ENCODE measurements around the gene SOX6.
A peak's percentile ranks its signal among the peaks of the same experiment; 100 is the strongest.

Gene SOX6

DNA sequence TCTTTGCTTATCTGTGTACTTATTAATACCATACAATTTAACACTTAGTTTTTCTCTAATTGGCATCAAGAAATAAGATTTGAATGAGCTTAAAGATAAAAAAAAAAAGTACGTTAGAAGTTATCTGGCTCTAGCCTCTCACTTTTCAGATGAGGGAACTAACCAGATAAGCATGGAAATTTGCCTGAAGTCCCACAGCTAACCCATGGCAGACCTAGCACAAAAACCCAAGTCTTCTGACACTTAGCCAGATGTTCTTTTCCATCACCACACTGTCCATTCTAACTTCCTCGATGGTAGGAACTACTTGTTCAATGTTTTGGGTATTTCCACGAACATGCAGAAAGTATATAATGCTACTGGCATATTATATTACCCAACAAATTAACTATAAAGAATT lies 7.4 kb upstream of the SOX6 start:
- DNase-seq: no peak

DNA sequence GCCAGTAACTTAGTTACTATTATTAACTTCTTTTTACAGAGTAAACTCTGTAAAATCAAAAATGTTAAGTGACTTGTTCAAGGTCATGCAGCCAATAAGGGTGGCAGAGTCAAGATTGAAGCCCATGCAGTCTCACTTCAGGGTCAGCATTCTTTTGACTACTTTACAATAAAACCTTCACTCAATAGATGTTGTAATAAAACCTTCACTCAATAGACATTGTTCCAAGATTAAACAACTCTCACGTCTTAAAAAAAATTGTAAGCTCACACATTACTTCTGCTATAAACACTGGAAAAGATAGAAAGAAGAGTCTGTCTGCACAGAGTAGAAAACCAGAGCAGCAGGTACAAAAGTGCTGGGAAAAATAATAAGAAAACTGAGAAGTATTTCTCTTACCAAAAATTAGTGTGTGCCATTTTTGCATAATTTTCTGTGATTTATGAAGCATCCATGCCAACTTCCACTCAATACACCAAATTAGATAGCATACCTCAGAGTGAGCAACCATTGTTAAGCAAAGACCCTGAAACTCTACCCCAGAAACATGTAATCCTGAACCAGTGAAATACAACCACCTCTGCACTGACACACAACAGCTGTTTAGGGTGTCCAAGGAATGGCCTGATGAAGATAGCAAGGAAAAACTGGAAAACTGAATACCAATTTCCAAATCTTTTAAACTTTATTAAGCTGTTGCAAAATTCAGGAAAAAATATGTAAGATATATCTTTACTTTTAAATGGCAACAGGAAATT lies 4.9 kb upstream of the SOX6 start:
- DNase-seq: no peak

DNA sequence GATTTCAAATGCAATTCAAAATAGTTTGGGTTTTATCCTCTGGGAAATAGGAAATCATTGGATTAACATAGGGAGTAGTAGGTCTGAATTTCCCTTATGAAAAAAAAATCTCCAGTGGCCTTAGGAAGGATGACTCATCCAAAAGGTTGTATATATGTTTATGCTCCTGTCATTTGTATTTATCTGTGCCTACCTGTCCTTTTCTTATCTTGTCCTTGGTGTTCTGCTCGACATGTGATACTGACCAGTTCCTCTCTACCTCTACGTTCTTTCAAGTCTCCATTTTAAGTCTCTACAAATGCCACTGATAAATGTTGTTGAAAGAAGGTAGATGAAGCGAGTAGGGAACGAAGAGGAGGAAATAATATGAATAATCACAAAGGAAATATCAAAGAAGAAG lies 3.0 kb upstream of the SOX6 start:
- DNase-seq: no peak

DNA sequence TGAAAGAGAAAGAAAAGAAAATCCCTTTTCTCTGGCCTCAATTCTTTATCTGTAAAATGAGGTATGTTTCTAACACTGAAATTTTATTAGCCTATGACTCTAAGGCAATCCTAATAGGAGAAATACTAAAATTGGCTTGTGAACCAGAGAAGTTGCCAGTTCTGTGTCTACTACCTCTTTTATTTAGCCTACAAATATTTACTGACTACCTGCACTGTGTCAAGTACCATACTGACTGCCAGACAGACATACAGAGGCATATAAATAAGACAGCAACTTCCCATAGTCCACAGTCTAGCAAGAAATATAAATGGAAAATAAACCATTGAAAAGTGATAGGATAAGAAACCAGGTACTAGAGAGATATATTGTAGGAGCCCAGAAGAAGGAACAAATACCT lies 2.4 kb upstream of the SOX6 start:
- DNase-seq: no peak

DNA sequence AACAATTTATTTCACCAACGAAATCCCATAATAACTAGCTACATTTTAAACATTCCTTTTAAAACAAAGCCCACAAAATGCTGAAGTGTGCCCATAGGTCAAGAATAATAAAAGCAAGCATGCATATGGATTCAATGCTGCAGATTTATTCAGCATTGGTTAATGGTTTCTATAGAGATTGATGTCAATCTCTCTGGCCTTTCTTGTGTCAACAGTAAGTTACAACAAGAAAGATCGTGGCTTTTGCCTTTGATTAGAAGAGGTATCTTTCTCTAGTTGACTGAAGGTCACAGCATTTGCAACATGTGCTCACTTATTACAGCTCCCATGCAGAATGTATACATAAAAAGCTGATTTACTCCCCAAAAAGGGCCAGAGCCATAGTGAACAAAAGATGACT lies 1.4 kb upstream of the SOX6 start:
- no peak for DNase-seq

DNA sequence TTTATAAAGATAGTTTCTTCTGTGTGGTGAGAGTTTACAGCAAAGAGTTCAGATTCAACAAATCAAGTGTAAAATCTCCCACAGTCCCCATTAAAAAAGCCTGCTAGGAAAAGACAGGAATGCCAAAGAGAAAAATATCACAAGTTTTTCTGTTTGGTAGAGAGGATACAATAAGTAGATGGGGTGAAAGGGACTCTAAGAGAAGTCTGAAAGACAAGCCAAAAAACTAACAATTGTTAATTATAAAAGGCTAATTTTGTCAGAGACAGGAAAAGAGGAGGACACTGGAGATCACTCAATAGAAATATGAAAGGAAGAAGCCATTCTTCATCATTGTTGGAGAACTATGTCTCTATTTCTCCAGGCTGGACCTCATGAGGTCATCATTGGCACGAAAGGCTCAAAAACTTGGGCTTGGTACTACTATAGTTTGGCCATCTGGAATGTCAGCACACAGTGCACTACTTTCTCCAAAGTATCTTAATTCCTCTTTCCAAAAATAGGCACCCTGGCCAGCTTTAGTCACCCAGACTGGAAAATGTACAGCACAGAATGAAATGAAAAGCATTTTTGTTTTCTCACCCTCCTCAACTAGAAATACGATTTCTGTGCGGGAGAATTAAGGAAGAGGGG lies 531 bp upstream of the SOX6 start:
- DNase-seq: no peak

DNA sequence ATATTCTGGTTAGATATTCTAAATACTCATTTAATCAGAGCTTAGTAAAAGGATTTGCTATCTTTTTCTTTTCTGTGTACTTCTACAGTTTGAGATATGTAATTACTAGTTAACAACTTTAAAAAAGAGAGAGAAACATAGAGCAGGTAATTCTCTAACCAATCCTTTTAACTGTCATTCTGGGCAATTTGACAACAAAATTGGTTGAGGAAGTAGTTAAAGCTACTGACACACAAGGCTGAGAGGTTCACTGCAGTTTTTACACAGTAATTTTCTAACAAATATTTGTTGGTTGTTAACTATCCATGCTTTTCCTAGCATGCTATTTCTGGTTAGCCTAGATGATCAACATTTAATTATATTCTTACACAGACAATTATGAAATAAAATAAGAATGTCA lies 3.6 kb downstream of the SOX6 start:
- peak; percentile 66 for DNase-seq

DNA sequence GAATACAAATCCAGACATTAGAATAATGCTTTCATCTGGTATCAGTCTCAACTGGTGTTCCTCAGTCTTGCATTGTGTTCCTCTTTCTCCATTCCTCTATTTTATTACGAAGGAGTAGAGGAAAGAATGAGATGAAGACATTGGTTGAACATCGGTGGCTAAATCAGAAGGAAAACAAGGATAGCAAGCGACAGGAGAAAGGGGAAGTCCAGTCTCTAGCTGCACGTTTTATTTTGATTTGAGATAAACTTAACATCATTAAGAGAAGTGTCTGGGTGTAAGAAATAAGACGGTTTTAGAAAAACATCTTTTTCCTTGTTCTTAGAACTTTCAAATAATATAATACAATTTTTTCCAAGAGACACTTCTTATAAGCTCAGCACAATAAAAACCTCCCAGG lies 6.2 kb downstream of the SOX6 start:
- DNase-seq: no peak

DNA sequence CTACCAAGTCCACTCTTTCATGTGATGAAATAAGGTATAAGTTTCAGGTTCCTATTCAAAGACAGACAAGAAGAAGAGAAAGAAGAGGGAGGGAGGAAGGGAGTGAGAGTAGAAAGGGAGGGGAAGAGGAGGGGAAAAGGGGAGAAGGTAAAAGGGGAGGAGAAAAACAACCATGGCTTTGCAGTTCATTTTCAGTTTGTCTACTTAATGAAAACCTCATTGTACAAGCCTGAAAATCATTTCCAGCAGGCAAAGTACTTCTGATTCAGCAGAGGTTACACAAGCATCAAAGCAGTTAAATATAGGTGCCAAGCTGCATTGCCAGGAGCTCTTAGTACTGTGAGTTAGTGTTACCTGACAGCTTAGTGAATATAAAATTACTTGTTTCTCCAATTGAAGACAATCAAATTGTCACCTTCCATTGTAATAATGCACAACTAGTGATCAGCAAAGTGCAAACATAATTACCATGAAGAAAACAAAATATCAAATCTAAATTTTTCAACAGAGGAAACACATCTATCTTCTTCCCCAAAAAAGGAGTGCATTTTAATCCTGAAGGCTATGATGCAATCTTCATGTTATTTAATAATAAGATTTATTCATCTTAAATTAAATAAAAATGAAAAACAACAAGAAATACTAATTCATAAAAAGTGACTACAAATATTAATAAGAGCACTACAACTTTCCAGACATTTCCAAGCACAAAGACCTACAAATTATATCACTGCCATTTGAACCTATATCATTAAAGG lies 8.2 kb downstream of the SOX6 start:
- DNase-seq: peak; percentile 52

DNA sequence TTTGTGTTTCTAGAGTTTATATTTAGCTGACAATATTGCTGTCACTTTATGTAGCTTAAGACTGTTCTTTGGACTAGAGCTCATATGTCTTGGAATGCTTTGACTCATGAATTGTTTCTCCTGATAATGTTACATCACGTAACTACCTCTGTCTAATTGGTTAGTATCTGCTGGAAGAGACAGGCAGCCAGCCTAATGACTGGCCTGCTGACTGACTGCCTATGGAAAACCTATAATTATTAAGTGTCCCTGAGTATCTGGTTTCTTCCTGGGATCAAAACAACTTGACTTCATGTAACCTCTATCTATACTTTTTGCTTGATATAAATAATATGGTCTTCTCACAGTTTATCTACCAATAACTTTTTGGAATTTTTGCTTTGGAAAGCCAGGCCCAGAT lies 9.4 kb downstream of the SOX6 start:
- peak; percentile 57 for DNase-seq

DNA sequence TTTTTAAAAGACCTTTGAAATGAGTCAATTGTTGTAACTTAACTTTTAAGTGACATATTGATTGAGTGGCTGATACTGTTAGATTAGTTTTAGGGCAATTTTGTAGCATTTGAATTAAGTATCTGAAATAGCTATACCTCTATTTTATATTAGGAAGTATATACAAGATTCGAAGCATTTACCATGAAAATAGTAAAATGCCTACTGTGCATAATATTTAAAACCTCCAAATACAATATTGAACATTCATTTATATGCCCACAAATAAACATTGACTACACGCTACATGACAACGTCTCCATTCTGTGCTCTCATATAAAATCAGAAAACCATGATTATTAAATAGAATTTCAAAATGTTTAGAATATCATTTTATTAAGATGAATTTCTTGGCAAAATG lies 14.5 kb downstream of the SOX6 start:
- DNase-seq: no peak

DNA sequence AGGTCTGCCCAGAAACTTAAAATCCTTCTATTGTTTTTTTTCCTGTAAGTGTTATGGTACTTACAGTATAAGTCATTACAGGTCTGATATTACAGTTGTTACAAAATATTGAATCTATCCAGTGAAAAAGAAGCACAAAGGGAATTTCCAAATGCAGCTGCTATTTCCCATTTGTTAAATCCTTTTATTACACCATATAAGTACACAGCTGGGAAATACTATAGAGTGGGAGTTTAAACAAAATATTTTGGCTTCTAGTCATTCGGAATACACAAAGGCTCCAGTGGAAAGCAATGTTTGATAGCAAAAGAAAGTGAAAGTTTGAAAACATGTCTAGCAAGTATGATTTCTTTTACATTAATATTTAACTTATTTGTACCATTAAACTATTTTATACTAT lies 18.0 kb downstream of the SOX6 start:
- no peak for DNase-seq

DNA sequence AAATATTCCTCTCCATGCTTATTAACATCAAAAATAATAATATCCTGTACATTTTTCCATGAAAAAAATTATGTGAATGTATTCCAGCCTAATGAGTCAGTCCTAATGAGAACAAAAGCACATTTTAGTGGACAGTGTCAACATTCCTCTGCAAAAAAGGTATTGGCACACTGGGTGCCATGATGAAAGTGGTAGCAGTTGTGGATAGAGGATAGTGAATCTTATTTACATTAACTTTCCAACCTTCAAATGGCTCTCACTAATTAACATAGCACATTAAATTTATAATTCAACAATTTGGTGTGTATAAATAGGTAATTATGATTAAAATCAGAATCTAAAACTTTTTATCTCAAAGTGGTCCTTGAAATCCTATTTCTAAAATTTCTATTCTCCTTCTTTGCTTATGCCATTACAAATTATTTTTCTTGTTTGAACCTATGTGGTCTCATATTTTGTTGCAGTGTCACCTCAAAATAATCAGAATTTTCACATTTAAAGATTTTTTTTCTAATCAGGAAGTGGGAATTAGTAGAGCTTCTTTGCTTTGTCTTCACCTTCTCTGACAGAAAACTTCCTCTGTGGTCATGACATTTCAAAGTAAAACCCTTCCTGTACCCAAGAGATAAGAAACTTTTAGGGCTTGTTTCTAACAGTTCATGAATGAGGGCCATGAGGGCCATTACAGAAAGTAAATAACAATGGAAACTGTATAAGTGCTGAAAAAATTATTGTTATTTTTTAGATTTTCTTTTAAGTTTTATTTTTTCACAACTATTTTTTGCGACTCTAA lies 18.7 kb downstream of the SOX6 start:
- no peak for DNase-seq

DNA sequence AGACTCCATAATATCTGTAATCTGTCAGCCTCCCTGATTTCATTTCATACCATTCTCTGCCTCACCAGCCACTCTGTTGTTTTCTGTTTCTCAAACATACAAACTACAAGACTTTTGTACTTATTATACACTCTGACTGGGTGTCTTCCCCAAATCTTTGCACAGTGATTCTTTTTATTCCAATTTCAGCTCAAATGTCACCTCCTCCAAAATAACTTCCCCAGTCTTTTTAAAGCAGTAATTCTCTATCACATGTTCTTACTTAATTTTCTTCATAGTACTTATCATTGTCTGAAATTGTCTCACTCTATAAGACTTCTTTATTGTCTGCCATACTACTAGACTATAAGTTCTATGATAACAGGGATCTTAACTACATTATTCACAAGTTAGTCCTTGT lies 19.6 kb downstream of the SOX6 start:
- DNase-seq: no peak

DNA sequence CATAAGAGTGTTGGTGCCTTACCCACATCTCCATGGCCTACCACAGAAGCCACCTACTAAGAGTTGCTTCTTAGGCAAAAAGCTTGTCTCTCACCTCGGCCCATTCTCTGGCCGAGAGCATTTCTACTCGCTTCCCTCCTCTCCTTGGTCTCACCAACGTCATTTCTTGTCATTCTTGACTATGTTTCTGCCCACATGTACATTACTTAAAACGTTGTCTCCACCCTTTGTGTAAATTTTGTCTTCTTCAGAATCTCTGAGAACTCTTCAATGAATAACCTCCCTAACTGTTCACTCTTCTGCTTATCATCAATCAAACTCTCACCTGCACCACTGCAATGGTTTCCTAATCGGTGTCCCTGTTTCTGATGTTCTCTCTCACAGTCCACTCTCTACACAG lies 20.1 kb downstream of the SOX6 start:
- DNase-seq: no peak

DNA sequence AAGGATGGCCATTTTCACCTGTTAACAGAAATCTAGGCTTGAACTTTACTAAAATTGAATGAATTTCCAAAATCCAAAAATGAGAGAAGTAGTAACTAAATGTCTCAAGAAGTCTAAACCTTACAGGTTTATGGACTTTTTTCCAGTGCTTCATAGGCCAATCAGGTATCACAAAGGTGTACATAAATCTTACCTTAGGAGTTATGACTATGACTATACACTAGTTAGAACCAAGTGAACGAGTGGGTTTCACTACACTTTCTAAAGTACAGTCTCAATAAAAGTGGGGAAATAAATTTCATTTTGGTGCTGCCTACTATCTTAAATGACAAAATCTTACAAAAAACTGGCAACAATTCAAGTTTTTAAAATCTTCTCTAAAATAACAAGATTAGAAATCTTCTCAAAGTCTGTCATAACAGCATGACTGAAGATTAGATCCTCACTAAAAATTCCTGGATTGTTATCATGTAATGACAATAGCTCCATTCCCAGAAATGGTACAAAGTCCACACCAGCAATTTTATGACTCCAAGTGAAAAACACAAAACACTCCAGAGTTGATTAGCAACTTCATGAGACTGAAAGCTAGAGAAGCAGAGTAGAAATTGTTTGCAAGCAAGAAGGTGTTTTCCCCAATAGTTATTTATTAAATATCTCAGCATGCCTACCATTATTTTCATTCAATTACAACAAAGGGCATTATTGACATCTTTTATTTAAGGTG lies 20.9 kb downstream of the SOX6 start:
- no peak for DNase-seq

DNA sequence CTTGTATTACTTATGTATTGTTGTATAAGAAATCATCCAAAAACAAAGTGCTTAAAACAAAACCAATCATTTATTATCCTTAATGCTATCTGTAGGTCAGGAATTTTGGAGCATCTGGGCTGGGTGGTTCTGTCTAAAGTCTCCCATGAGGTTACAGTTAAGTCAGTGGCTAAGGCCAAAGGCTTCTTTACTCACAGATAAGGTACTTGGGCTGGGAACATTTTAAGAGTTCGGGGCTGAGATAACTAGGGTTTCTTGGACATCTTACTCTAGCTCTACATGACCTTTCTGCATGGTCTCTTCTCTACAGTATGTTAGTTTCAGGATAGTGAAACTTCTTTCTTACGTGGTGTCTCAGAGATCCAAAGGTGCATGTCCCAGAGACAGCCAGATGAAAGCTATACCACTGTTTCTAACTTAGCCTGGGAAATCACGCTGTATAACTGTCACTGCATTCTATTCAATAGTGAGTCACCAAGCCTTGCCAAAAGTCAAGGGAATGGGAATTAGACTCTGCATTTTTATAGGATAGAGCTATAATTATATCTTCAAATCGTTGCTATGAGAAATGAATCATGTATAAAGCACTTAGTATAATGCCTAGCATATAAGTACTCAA lies 29.6 kb downstream of the SOX6 start:
- no peak for DNase-seq

DNA sequence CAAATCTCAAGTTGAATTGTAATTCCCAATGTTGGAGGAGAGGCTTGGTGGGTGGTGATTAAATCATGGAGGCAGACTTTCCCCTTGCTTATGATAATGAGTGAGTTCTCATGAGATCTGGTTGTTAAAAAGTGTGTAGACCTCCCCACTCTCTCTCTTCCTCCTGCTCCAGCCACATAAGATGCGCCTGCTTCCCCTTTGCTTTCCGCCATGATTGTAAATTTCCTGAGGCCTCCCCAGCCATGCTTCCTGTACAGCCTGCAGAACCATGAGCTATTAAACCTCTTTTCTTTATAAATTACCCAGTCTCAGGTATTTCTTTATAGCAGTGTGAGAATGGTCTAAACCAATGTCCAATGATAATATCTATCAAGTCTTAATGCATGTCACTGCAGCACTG lies 34.2 kb downstream of the SOX6 start:
- no peak for DNase-seq

DNA sequence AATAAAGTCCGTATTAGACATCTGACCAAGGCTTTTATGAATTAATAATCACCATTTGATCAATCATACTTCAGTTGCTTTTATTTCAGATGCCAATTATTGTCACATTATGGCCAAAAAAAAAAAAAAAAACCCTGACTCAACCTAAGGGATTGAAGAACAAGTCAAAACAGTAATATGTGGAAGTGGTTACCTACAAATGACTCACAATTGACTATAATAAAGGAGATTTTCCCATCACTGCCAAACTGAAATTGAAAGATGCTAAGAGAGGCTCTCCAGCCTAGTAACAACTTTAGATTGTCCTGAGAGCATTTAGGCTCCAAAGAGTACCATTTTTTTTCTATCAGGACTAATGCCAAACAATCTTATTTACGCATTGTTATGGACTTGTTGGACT lies 35.2 kb downstream of the SOX6 start:
- DNase-seq: no peak

DNA sequence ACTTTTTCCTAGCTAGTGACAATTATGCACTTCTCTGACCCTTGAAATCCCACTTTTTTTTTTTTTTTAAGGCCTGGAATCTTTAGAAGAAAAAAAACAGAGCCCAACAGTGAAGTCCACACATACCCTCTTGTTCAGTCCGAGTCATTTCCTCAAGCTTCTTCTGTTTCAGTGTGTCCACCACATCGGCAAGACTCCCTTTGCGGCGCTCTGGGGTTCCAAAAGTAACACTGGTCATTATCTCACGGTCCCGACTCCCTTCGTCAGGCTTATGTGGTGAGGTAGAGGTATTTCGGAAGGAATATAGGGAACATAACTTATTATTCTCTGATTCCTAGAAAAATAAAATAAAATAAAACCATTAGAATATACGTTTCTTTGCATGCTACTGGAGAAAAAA lies 38.0 kb downstream of the SOX6 start:
- DNase-seq: no peak

DNA sequence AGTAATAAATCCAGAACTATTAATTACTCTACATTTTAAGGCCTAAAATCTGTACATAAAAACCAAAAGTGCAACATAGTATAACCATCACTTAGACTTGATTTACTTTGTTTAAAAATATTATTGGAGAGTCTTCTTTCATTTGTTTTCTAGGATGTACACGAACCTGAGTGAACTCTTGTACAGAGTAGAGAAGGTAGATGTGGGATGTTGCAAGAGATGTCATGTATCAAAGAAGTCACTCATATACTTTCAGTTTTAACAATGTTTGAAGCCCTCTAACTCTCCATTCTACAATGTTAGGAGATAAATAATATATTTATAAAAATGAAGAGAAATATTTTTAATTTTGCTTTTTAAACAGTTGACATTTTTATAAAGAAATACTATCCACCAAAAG lies 38.6 kb downstream of the SOX6 start:
- no peak for DNase-seq

DNA sequence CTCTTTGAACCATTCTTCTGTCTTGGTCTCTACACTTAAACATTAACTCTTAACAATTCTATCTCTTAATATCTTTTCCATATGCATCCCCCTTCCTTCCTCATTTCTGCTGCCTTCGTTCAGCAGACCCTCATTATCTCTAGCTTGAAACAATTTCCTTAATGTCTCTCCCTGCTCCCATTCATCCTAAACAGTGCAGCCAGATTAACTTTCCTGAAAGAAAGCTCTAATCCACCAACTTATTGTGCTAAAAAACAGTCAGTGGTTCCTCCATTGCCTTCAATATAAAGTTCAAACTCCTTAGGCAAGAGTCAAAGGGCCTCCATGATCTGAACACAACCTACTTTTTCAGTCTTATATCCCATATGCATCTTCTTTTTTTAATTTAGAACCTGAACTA lies 42.5 kb downstream of the SOX6 start:
- DNase-seq: no peak
